Upper lobe of right lung (tissue), 1 donor: Measurements from ENCODE around the gene EPHX1. TPM values are rescaled to one million over a fixed set of nuclear protein-coding genes. Genes with fewer than 3 reads are reported as not detected.

ENCODE experiments used
- ATAC-seq: fragments of 200-7000 bp; cut with Tn5 transposase; one replicate; pipeline ENCODE4 v1.9.1; 2020; ENCODE audit warnings: mild to moderate bottlenecking, moderate library complexity
- DNase-seq: peaks from one replicate; pipeline ENCODE4 v3.0.0-alpha.2; 2020
- H3K27ac ChIP-seq: fragments of 200-600 bp; one replicate; pipeline ENCODE4 v1.8.0; 2022
- H3K27me3 ChIP-seq: fragments of 200-600 bp; one replicate; pipeline ENCODE4 v1.8.0; 2022; ENCODE audit warnings: mild to moderate bottlenecking
- H3K36me3 ChIP-seq: fragments of 200-600 bp; one replicate; pipeline ENCODE4 v1.8.0; 2022
- H3K4me1 ChIP-seq: fragments of 200-600 bp; one replicate; pipeline ENCODE4 v1.8.0; 2022
- H3K4me3 ChIP-seq: fragments of 200-600 bp; one replicate; pipeline ENCODE4 v1.8.0; 2022; ENCODE audit warnings: mild to moderate bottlenecking
- H3K9me3 ChIP-seq: fragments of 200-600 bp; one replicate; pipeline ENCODE4 v1.8.0; 2022
- CTCF ChIP-seq: fragments of 200-600 bp; IDR thresholded peaks from one replicate; pipeline ENCODE4 v1.8.0; 2022; ENCODE audit warnings: antibody characterized with exemption
- intact Hi-C: fragments of 100-400 bp; cut with DNase I; formaldehyde crosslinking; loops from one replicate; pipeline ENCODE4 v1.11.0; 2022
- total RNA-seq: library from RNA; stranded (reverse); fragmentation: NEBNext Ultra II Directional; extraction: Animal tissue kit (Norgen Biotek cat#: 25700); gene quantifications from one replicate; pipeline ENCODE4 v1.2.1, GENCODE V29; 2021
- donor health status: DM: no; HTN: yes; CAD: no; lungs with severe emphysema.

The EPHX1 gene
- total RNA-seq, 1 donor from 2014 or later: 245 TPM

GRCh38 chr1:225765982-225766674 lies 43.8 kb upstream of the EPHX1 start:
- intact Hi-C loops: no loop called here
- Histone ChIP-seq H3K4me3 (no peak overlapping the region), H3K27ac (peak overlapping the region; percentile 71), H3K9me3 (no peaks in the 10 kb centered on the region), H3K36me3 (no peaks in the 10 kb centered on the region), H3K27me3 (no peaks in the 10 kb centered on the region), H3K4me1 (peaks cover 49% of the 10 kb centered on the region)
- TF ChIP-seq CTCF: no peak
- ATAC-seq (no peak), DNase-seq (no peak)

GRCh38 chr1:225766967-225767633 lies 42.8 kb upstream of the EPHX1 start:
- TF ChIP-seq CTCF: no peak
- H3K4me3 ChIP-seq: no peak overlapping the region
- DNase-seq (no peak), ATAC-seq (no peak)
- H3K36me3 ChIP-seq: no peaks in the 10 kb centered on the region
- peak overlapping the region; percentile 71 for H3K27ac ChIP-seq
- H3K9me3 ChIP-seq: no peaks in the 10 kb centered on the region
- intact Hi-C loops: no loop called here
- H3K27me3 ChIP-seq: no peaks in the 10 kb centered on the region
- H3K4me1 ChIP-seq: peaks cover 53% of the 10 kb centered on the region

- H3K36me3 ChIP-seq: no peaks in the 10 kb centered on the region
- H3K9me3 ChIP-seq: no peaks in the 10 kb centered on the region
- H3K4me3 ChIP-seq: no peak overlapping the region
- H3K4me1 ChIP-seq: peaks cover 58% of the 10 kb centered on the region
- peak overlapping the region; percentile 75 for H3K27ac ChIP-seq
- intact Hi-C loops: no loop called here
- DNase-seq: peak; percentile 80
- no peak for TF ChIP-seq CTCF
- no peaks in the 10 kb centered on the region for H3K27me3 ChIP-seq
- ATAC-seq: peak; percentile 48
These were observed 42.0 kb upstream of the EPHX1 start for GRCh38 chr1:225767634-225768540.

- Histone ChIP-seq H3K4me3 (no peak overlapping the region), H3K4me1 (peaks cover 54% of the 10 kb centered on the region), H3K9me3 (no peaks in the 10 kb centered on the region), H3K27me3 (no peaks in the 10 kb centered on the region), H3K27ac (peak overlapping the region; percentile 75), H3K36me3 (no peaks in the 10 kb centered on the region)
- intact Hi-C loops: no loop called here
- DNase-seq (no peak), ATAC-seq (no peak)
- no peak for TF ChIP-seq CTCF
These were observed 41.1 kb upstream of the EPHX1 start for GRCh38 chr1:225768662-225769426.

GRCh38 chr1:225769687-225770086 lies 40.2 kb upstream of the EPHX1 start:
- DNase-seq: no peak
- Histone ChIP-seq H3K4me3 (no peak overlapping the region), H3K9me3 (no peaks in the 10 kb centered on the region), H3K27me3 (no peaks in the 10 kb centered on the region), H3K4me1 (peaks cover 45% of the 10 kb centered on the region), H3K27ac (no peak overlapping the region), H3K36me3 (no peaks in the 10 kb centered on the region)
- no peak for ATAC-seq
- TF ChIP-seq CTCF: no peak
- intact Hi-C loops: loop anchor here (10.0 kb wide), 1 partner anchor 215 kb away; no protein-coding TSS in a partner anchor
